Smooth muscle cell (in vitro differentiated cells): ENCODE measurements around the gene VWA5B2. TPM values are rescaled to one million over a fixed set of nuclear protein-coding genes. Genes with fewer than 3 reads are reported as not detected.

Experiments
- DNase-seq: peaks from one replicate; lab custom pipeline; 2025; ENCODE audit not compliant: unreplicated experiment; lab: John Stamatoyannopoulos, UW
- H2AFZ ChIP-seq: fragments of 200-600 bp; sonication (generic); 2 replicates; pipeline ENCODE4 v1.6.0; 2016; ENCODE audit warnings: antibody characterized with exemption, low read depth, mild to moderate bottlenecking
- H3F3A ChIP-seq: fragments of 200-600 bp; sonication (generic); 2 replicates; pipeline ENCODE4 v1.6.0; 2017; ENCODE audit warnings: antibody characterized with exemption, low read depth
- H3K27ac ChIP-seq: fragments of 200-600 bp; sonication (generic); 2 replicates; pipeline ENCODE4 v1.5.1; 2016; ENCODE audit warnings: low read depth, mild to moderate bottlenecking
- H3K27me3 ChIP-seq: fragments of 200-600 bp; sonication (generic); 2 replicates; pipeline ENCODE4 v1.6.1; 2016; ENCODE audit warnings: low read depth, mild to moderate bottlenecking
- H3K36me3 ChIP-seq: fragments of 200-600 bp; sonication (generic); 2 replicates; pipeline ENCODE4 v1.5.1; 2016; ENCODE audit warnings: low read depth
- H3K4me1 ChIP-seq: fragments of 200-600 bp; sonication (generic); 2 replicates; pipeline ENCODE4 v1.5.1; 2016; ENCODE audit warnings: low read depth
- H3K4me2 ChIP-seq: fragments of 200-600 bp; sonication (generic); 2 replicates; pipeline ENCODE4 v1.6.0; 2016; ENCODE audit warnings: mild to moderate bottlenecking
- H3K4me3 ChIP-seq: fragments of 200-600 bp; sonication (generic); 2 replicates; pipeline ENCODE4 v1.5.1; 2016; ENCODE audit warnings: mild to moderate bottlenecking
- H3K79me2 ChIP-seq: fragments of 200-600 bp; sonication (generic); 2 replicates; pipeline ENCODE4 v1.6.0; 2016; ENCODE audit warnings: low read depth, mild to moderate bottlenecking
- H3K9ac ChIP-seq: fragments of 200-600 bp; sonication (generic); 2 replicates; pipeline ENCODE4 v1.6.0; 2016; ENCODE audit warnings: low read depth
- H3K9me3 ChIP-seq: fragments of 200-600 bp; sonication (generic); replicated peaks from 2 replicates; pipeline ENCODE4 v1.5.1; 2016; ENCODE audit warnings: low read depth
- H4K20me1 ChIP-seq: fragments of 200-600 bp; sonication (generic); 2 replicates; pipeline ENCODE4 v1.6.0; 2016; ENCODE audit warnings: low read depth
- CTCF ChIP-seq: fragments of 200-600 bp; sonication (generic); IDR thresholded peaks from 2 replicates; pipeline ENCODE4 v1.5.1; 2017; ENCODE audit warnings: borderline replicate concordance, mild to moderate bottlenecking, antibody characterized with exemption; ENCODE audit not compliant: insufficient read depth, poor library complexity, severe bottlenecking
- WGBS: methylation state at CpG from one replicate; pipeline ENCODE4 v1.1.7; 2016; ENCODE audit warnings: low lambda C conversion rate; 5-methylcytosine and 5-hydroxymethylcytosine counted together
- polyA plus RNA-seq: library from polyadenylated mRNA; unstranded; fragments of >200 nt; fragmentation: Nextera tagmentation; extraction: Ambion mirVana; gene quantifications from 2 replicates; pipeline ENCODE4 v1.2.1, GENCODE V29; 2016
- total RNA-seq: library from RNA; depleted of rRNA; stranded (reverse); fragments of >200 nt; gene quantifications from 2 replicates; pipeline ENCODE4 v1.2.3, GENCODE V29; 2014

Gene VWA5B2
- total RNA-seq = not detected in 2 replicates
- 0.70 TPM in 1 of 2 replicates, not detected in the other for polyA plus RNA-seq

- Histone ChIP-seq H3K4me3 (peak within 1 kb of the TSS; percentile 43), H3K79me2 (no peaks in the 10 kb centered on the region), H3K27ac (no peak within 1 kb of the TSS), H2AFZ (no peak within 1 kb of the TSS), H3K27me3 (peaks cover 90% of the 10 kb centered on the region), H3K36me3 (no peaks in the 10 kb centered on the region), H3K4me2 (peak within 1 kb of the TSS; percentile 86), H3F3A (no peaks in the 10 kb centered on the region), H3K9ac (no peak within 1 kb of the TSS), H3K4me1 (peaks cover 9% of the 10 kb centered on the region), H4K20me1 (no peaks in the 10 kb centered on the region), H3K9me3 (no peaks in the 10 kb centered on the region)
- WGBS = 2% methylated on average over 37 of the region's 66 CpGs
- peak; percentile 17 for DNase-seq
- peak; percentile 8 for TF ChIP-seq CTCF
These were observed at the start of gene VWA5B2 for GRCh38 chr3:184229394-184230080. Gene VWA5B2, plus strand, starts transcription at chr3:184229585. Its CDS starts 944 bp downstream, at chr3:184230529.

- WGBS = 85% methylated on average over 6 of the region's 6 CpGs
- Histone ChIP-seq H3K27me3 (no peaks in the 10 kb centered on the region), H3K36me3 (peaks cover 18% of the 10 kb centered on the region), H2AFZ (no peak overlapping the region), H3K4me2 (peak overlapping the region; percentile 19), H3F3A (peaks cover 73% of the 10 kb centered on the region), H3K4me3 (no peak overlapping the region), H3K27ac (peak overlapping the region; percentile 20), H3K9ac (no peak overlapping the region), H3K4me1 (peaks cover 28% of the 10 kb centered on the region), H4K20me1 (peaks cover 73% of the 10 kb centered on the region), H3K9me3 (no peaks in the 10 kb centered on the region), H3K79me2 (peaks cover 60% of the 10 kb centered on the region)
- no peak for TF ChIP-seq CTCF
- no peak for DNase-seq
These were observed 49.2 kb upstream of the VWA5B2 start for GRCh38 chr3:184180165-184180564.

GRCh38 chr3:184181596-184181995 is 47.8 kb upstream of the VWA5B2 start:
- WGBS = 99% methylated on average over 9 of the region's 9 CpGs
- no peak for TF ChIP-seq CTCF
- peaks cover 21% of the 10 kb centered on the region for H3K4me1 ChIP-seq
- peaks cover 64% of the 10 kb centered on the region for H3F3A ChIP-seq
- H3K4me2 ChIP-seq = no peak overlapping the region
- no peak for DNase-seq
- H3K79me2 ChIP-seq = peaks cover 58% of the 10 kb centered on the region
- no peak overlapping the region for H3K9ac ChIP-seq
- H3K4me3 ChIP-seq = no peak overlapping the region
- no peak overlapping the region for H3K27ac ChIP-seq
- peaks cover 73% of the 10 kb centered on the region for H4K20me1 ChIP-seq
- H3K27me3 ChIP-seq = no peaks in the 10 kb centered on the region
- no peaks in the 10 kb centered on the region for H3K9me3 ChIP-seq
- peaks cover 18% of the 10 kb centered on the region for H3K36me3 ChIP-seq
- no peak overlapping the region for H2AFZ ChIP-seq

GRCh38 chr3:184183679-184184078 is 45.7 kb upstream of the VWA5B2 start:
- peaks cover 70% of the 10 kb centered on the region for H4K20me1 ChIP-seq
- 87% methylated on average over 5 of the region's 5 CpGs for WGBS
- TF ChIP-seq CTCF = no peak
- no peaks in the 10 kb centered on the region for H3K9me3 ChIP-seq
- H3K4me2 ChIP-seq = no peak overlapping the region
- H3F3A ChIP-seq = peaks cover 49% of the 10 kb centered on the region
- H3K27me3 ChIP-seq = no peaks in the 10 kb centered on the region
- H3K4me3 ChIP-seq = no peak overlapping the region
- peaks cover 65% of the 10 kb centered on the region for H3K79me2 ChIP-seq
- peaks cover 12% of the 10 kb centered on the region for H3K4me1 ChIP-seq
- H3K36me3 ChIP-seq = peaks cover 18% of the 10 kb centered on the region
- no peak overlapping the region for H3K9ac ChIP-seq
- no peak for DNase-seq
- H2AFZ ChIP-seq = no peak overlapping the region
- H3K27ac ChIP-seq = peak overlapping the region; percentile 89
